Activated T-helper 1 cell treated with anti-CD3 and anti-CD28 coated beads, Interleukin-12 subunit alpha, Interleukin-12 subunit beta, Interleukin-2, Interleukin-4 antibody, amounts not matched to agents 30 ng/mL and 10 ng/mL and 1 ng/mL, durations not matched to agents 14 hours and 24 hours and 36 hours (primary cell): ENCODE measurements around the gene GRK6. TPM values are rescaled to one million over a fixed set of nuclear protein-coding genes. Genes with fewer than 3 reads are reported as not detected.
A peak's percentile ranks its signal among the peaks of the same experiment; 100 is the strongest.

Experiments
- DNase-seq: peaks from one replicate; pipeline ENCODE4 v3.0.0; 2021; ENCODE audit warnings: low spot score
- H3K27ac Mint-ChIP-seq: one replicate; pipeline ENCODE4 v1.8.0; 2021; ENCODE audit warnings: mild to moderate bottlenecking, mixed read lengths
- H3K27me3 Mint-ChIP-seq: one replicate; pipeline ENCODE4 v1.8.0; 2022; ENCODE audit warnings: mild to moderate bottlenecking, moderate library complexity, mixed read lengths; ENCODE audit not compliant: insufficient read depth
- H3K36me3 Mint-ChIP-seq: one replicate; pipeline ENCODE4 v1.8.0; 2021; ENCODE audit warnings: low read depth, mixed read lengths
- H3K4me1 Mint-ChIP-seq: one replicate; pipeline ENCODE4 v1.8.0; 2021; ENCODE audit warnings: low read depth, mixed read lengths
- H3K4me3 Mint-ChIP-seq: one replicate; pipeline ENCODE4 v1.8.0; 2021; ENCODE audit warnings: mild to moderate bottlenecking, moderate library complexity, mixed read lengths
- H3K9me3 Mint-ChIP-seq: one replicate; pipeline ENCODE4 v1.8.0; 2021; ENCODE audit warnings: mixed read lengths
- intact Hi-C: fragments of 100-400 bp; cut with micrococcal nuclease; formaldehyde crosslinking; loops from one replicate; pipeline ENCODE4 v1.15.1; 2024
- total RNA-seq: library from RNA; stranded (reverse); gene quantifications from 2 replicates; pipeline ENCODE4 v1.2.3, GENCODE V29; 2022

The GRK6 gene
- total RNA-seq, 1 donor from 2014 or later: 122 TPM

DNA sequence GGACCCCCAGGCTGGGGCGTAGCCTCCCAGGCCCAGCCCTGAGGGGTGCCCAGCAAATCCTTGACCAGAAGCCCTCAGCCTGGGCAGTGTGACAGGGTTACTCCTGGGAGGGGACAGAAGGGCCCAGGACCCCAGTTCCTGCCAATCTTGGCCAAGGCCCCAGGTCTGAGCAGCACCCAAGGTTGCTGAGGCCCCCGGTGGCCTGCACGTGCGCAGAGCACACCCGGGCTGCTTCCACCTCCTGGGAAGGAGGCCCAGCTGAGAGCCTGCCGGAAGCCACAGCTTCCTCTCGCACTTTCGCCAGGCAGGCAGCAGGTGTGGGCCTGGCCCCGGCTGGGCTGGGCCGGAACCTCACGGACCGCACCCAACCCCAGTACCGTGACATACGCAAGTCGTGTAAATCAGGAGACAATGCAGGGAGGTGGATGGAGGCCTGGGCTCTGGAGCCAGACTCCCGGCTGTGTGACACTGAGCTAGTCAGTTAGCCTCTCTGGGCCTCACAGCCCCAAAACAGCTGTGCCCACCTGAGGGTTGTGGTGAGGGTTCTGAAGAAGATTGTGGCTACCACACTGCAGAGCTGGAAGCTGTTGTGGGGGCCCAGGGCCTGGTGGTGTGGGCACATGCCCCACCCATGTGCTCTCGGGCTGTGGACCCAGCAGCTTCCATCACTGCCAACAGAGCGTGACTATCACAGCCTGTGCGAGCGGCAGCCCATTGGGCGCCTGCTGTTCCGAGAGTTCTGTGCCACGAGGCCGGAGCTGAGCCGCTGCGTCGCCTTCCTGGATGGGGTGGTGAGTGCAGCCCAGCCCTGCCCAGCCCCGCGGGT lies 5.1 kb downstream of the GRK6 start:
- Mint-ChIP-seq H3K4me1 (peaks cover 61% of the 10 kb centered on the region), H3K27me3 (no peaks in the 10 kb centered on the region), H3K9me3 (no peaks in the 10 kb centered on the region), H3K36me3 (peaks cover 48% of the 10 kb centered on the region), H3K4me3 (peak overlapping the region; percentile 80), H3K27ac (peak overlapping the region; percentile 91)
- intact Hi-C loops: no loop called here
- peak; percentile 70 for DNase-seq

DNA sequence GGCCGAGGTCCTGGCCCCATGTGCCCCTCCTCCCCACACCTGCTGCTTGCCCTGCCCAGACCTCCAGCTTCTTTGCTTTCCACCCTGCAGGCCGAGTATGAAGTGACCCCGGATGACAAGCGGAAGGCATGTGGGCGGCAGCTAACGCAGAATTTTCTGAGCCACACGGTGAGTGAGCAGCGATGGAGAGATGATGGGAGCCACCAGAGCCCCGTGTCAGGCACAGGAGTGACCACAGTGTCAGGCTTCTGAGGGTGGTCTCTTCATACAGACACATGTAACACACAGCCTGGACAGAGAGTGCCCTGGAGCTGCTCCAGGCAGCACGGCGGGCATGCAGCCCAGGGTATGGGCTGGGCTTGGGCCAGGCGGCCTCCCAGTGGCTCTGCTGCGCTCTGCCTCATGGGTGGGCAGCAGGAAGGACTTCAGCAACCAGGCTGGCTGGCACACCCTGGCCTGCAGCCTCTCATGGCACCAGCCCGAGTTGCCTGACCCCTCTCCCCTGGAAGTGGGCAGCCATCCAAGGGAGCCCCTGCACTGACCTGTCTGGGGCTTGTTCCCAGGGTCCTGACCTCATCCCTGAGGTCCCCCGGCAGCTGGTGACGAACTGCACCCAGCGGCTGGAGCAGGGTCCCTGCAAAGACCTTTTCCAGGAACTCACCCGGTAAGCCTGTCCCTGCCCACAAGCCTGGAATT lies 5.8 kb downstream of the GRK6 start:
- peaks cover 61% of the 10 kb centered on the region for H3K4me1 Mint-ChIP-seq
- H3K27me3 Mint-ChIP-seq: no peaks in the 10 kb centered on the region
- H3K36me3 Mint-ChIP-seq: peaks cover 50% of the 10 kb centered on the region
- no peak for DNase-seq
- peak overlapping the region; percentile 91 for H3K27ac Mint-ChIP-seq
- no peaks in the 10 kb centered on the region for H3K9me3 Mint-ChIP-seq
- H3K4me3 Mint-ChIP-seq: peak overlapping the region; percentile 80
- intact Hi-C loops: no loop called here

DNA sequence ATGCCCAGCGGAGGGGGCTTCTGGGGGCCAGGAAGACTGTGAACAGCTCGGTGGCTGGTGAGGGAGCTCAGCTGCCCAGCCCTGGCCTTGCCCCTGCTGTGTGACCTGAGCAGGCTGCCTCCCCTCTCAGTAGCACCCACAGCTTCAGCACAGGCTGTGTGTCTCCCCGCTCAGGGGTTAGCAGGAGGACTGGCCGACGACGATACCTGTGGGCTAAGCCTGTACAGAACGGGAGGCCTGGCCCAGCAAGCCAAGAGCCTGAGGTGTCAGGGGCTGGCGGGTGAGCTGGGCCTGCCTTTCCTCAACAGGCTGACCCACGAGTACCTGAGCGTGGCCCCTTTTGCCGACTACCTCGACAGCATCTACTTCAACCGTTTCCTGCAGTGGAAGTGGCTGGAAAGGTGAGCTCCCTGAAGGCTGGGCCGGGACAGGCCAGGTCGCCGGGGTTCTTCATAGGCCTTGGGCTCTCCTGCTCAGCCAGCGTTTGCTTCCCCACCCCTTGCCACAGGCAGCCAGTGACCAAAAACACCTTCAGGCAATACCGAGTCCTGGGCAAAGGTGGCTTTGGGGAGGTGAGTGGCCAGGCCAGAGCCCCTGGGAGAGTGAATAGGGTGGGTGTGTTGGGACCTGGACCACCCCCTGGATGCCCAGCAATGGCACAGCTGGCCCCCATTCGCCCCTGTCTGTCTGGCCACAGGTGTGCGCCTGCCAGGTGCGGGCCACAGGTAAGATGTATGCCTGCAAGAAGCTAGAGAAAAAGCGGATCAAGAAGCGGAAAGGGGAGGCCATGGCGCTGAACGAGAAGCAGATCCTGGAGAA lies 6.6 kb downstream of the GRK6 start:
- no peak for DNase-seq
- Mint-ChIP-seq H3K27ac (peak overlapping the region; percentile 73), H3K4me3 (peak overlapping the region; percentile 22), H3K36me3 (peaks cover 53% of the 10 kb centered on the region), H3K27me3 (no peaks in the 10 kb centered on the region), H3K4me1 (peaks cover 53% of the 10 kb centered on the region), H3K9me3 (no peaks in the 10 kb centered on the region)
- intact Hi-C loops: no loop called here

DNA sequence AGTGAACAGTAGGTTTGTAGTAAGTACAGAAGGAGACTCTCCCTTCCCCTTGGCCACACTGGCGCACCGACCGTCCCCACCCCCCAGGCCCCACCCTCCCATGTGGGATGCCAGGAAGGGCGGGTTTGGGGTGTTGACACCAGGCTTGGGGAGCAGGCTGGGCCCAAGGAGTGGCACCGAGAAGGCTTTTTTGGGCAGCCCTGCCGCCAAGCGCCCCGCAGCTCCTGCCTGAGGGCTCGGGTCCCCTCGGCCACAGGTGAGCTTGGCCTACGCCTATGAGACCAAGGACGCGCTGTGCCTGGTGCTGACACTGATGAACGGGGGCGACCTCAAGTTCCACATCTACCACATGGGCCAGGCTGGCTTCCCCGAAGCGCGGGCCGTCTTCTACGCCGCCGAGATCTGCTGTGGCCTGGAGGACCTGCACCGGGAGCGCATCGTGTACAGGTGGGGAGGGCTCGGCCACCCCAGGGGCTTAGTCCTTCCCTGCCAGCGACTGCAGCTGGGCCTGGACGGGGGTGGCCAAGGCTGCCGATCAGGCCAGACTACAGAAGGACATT lies 7.3 kb downstream of the GRK6 start:
- DNase-seq: no peak
- Mint-ChIP-seq H3K4me3 (no peak overlapping the region), H3K4me1 (peaks cover 48% of the 10 kb centered on the region), H3K27me3 (no peaks in the 10 kb centered on the region), H3K36me3 (peaks cover 56% of the 10 kb centered on the region), H3K9me3 (no peaks in the 10 kb centered on the region), H3K27ac (peak overlapping the region; percentile 73)
- intact Hi-C loops: loop anchor here (1.0 kb wide), 1 partner anchor 7 kb away; the partner anchor contains the start of gene GRK6

DNA sequence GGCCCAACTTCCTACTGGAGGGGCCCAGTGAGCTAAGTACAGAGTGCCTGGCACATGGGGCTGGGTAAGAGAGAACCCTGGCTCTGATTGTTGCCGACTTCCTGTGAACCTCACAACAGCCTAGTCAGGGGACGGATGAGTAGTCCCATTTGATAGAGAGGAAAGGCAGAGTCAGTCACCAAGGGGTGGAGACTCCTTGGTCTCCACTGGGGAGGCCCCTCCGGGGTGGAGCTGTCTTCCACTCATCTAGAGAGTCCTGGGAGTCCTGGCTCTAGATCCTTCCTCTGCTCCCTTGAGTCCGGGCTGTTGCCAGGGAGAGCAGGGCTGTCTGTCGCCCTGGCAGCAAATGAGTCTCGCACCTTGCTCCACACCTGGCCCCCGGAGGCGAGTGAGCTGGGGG lies 8.0 kb downstream of the GRK6 start:
- Mint-ChIP-seq H3K27me3 (no peaks in the 10 kb centered on the region), H3K36me3 (peaks cover 50% of the 10 kb centered on the region), H3K4me1 (peaks cover 42% of the 10 kb centered on the region), H3K27ac (peak overlapping the region; percentile 83), H3K9me3 (no peaks in the 10 kb centered on the region), H3K4me3 (peak overlapping the region; percentile 66)
- DNase-seq: no peak
- intact Hi-C loops: loop anchor here (1.0 kb wide), 1 partner anchor 8 kb away; the partner anchor contains the start of gene GRK6

DNA sequence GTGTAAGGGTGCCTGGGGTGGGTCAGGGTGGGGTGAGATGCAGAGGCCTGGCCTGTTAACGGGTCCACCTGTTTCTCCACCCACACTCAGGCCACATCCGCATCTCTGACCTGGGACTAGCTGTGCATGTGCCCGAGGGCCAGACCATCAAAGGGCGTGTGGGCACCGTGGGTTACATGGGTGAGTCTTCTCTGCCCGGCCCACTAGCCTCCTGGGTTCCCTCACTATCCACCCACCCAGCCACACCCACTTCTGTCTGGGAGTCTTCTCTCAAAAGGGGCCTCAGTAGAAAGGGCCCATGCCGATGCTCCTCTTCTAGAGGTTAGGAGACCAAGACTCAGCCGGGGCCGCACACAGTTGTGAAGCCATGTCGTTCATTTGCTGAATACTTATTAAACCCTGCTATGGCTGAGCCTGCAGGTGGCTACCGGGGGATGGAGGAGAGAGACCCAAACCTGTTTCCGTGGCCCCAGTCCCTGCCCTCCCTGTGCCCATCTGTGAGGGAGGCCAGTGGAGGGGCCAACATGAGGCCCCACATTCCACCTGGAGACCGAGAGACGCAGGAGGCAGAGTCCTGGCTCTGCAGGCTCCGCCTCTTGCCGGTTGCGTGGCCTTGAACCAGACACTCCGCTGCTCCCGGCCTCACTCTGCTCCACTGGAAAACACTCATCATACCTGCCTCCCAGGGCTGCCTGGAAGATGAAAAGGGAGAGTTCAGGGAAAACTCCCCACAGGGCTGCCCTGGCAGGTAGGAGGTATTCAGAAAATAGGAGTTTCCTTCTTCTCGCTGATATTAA lies 8.7 kb downstream of the GRK6 start:
- Mint-ChIP-seq H3K27ac (no peak overlapping the region), H3K27me3 (no peaks in the 10 kb centered on the region), H3K36me3 (peaks cover 53% of the 10 kb centered on the region), H3K4me1 (peaks cover 42% of the 10 kb centered on the region), H3K4me3 (no peak overlapping the region), H3K9me3 (no peaks in the 10 kb centered on the region)
- intact Hi-C loops: loop anchor here (1.0 kb wide), 1 partner anchor 9 kb away; the partner anchor contains the start of gene GRK6
- DNase-seq: no peak

- Mint-ChIP-seq H3K27ac (no peak overlapping the region), H3K27me3 (no peaks in the 10 kb centered on the region), H3K9me3 (no peaks in the 10 kb centered on the region), H3K4me1 (peaks cover 37% of the 10 kb centered on the region), H3K36me3 (peaks cover 51% of the 10 kb centered on the region), H3K4me3 (no peak overlapping the region)
- intact Hi-C loops: no loop called here
- no peak for DNase-seq
Measured at GRCh38 chr5:177435847-177436536, 9.5 kb downstream of the GRK6 start.

DNA sequence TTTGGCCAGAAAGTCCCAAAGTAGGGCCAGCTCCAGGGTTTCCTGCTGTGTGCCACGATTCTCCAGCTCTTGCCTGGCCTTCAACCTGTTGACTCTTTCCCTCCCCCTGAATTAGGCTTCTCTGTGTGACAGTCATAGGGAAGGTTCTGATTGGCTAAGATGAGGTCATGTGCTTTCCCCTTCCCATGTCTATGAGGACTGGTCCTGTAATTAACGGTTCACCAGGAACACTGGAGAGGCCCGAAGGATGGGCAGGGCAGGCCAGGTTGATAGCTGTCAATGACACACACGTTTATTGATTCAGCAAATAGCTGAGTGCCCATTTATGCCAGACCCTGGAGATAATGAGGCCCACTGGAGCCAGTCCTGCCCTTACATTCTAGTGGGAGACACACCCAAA lies 11.1 kb downstream of the GRK6 start:
- intact Hi-C loops: no loop called here
- Mint-ChIP-seq H3K4me1 (peaks cover 24% of the 10 kb centered on the region), H3K4me3 (no peak overlapping the region), H3K9me3 (no peaks in the 10 kb centered on the region), H3K27me3 (no peaks in the 10 kb centered on the region), H3K36me3 (peaks cover 55% of the 10 kb centered on the region), H3K27ac (no peak overlapping the region)
- no peak for DNase-seq

- intact Hi-C loops: no loop called here
- H3K4me3 Mint-ChIP-seq: no peak overlapping the region
- no peak overlapping the region for H3K27ac Mint-ChIP-seq
- DNase-seq: no peak
- peaks cover 54% of the 10 kb centered on the region for H3K36me3 Mint-ChIP-seq
- peaks cover 24% of the 10 kb centered on the region for H3K4me1 Mint-ChIP-seq
- H3K27me3 Mint-ChIP-seq: no peaks in the 10 kb centered on the region
- H3K9me3 Mint-ChIP-seq: no peaks in the 10 kb centered on the region
Measured at GRCh38 chr5:177438468-177438867, 12.0 kb downstream of the GRK6 start.

- H3K27me3 Mint-ChIP-seq: no peaks in the 10 kb centered on the region
- H3K4me1 Mint-ChIP-seq: peaks cover 21% of the 10 kb centered on the region
- intact Hi-C loops: no loop called here
Measured at GRCh38 chr5:177439518-177440053, 13.1 kb downstream of the GRK6 start.

GRCh38 chr5:177440211-177440989 lies 13.9 kb downstream of the GRK6 start:
- no peak for DNase-seq
- peaks cover 24% of the 10 kb centered on the region for H3K4me1 Mint-ChIP-seq
- no peaks in the 10 kb centered on the region for H3K9me3 Mint-ChIP-seq
- H3K36me3 Mint-ChIP-seq: peaks cover 41% of the 10 kb centered on the region
- H3K27me3 Mint-ChIP-seq: no peaks in the 10 kb centered on the region
- H3K27ac Mint-ChIP-seq: no peak overlapping the region
- intact Hi-C loops: no loop called here
- H3K4me3 Mint-ChIP-seq: no peak overlapping the region

More at GRCh38 chr5:177439518-177440053, 13.1 kb downstream of the GRK6 start:
- Mint-ChIP-seq H3K36me3 (peaks cover 46% of the 10 kb centered on the region), H3K9me3 (no peaks in the 10 kb centered on the region), H3K4me3 (no peak overlapping the region), H3K27ac (no peak overlapping the region)
- DNase-seq: no peak
